ENCODE data around the gene MARK3. TPM values are rescaled to one million over a fixed set of nuclear protein-coding genes. Genes with fewer than 3 reads are reported as not detected.
A peak's percentile ranks its signal among the peaks of the same experiment; 100 is the strongest.

Gene MARK3
- total RNA-seq, 2 experiments from 2014 or later: 87.4 to 88.0 TPM

DNA sequence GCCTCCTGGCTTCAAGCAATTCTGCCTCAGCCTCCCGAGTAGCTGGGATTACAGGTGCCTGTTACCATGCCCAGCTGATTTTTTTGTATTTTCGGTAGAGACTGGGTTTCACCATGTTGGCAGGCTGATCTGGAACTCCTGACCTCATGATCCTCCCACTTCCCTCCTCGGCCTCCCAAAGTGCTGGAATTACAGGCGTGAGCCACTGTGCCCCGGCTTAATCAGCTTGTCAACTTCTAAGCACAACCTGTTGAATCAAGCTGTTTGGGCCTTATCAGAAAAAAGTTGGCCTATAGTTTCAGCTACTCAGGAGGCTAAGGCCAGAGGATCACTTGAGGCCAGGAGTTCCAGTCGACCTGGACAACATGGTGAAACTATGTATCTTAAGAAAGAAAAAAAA lies 7.9 kb downstream of the MARK3 start:
- Mint-ChIP-seq H3K4me1 (peaks cover 47% of the 10 kb centered on the region), H3K36me3 (peaks cover 6% of the 10 kb centered on the region), H3K27ac (no peak overlapping the region), H3K4me3 (no peak overlapping the region), H3K9me3 (no peaks in the 10 kb centered on the region), H3K27me3 (no peaks in the 10 kb centered on the region)
- POLR2A ChIA-PET: interaction anchor here (0.6 kb wide), 1 partner anchor 496 kb away, joined by 3 read pairs; no protein-coding TSS in a partner anchor
- ATAC-seq (ENCODE audit: low read depth) (no peak), DNase-seq (no peak)

DNA sequence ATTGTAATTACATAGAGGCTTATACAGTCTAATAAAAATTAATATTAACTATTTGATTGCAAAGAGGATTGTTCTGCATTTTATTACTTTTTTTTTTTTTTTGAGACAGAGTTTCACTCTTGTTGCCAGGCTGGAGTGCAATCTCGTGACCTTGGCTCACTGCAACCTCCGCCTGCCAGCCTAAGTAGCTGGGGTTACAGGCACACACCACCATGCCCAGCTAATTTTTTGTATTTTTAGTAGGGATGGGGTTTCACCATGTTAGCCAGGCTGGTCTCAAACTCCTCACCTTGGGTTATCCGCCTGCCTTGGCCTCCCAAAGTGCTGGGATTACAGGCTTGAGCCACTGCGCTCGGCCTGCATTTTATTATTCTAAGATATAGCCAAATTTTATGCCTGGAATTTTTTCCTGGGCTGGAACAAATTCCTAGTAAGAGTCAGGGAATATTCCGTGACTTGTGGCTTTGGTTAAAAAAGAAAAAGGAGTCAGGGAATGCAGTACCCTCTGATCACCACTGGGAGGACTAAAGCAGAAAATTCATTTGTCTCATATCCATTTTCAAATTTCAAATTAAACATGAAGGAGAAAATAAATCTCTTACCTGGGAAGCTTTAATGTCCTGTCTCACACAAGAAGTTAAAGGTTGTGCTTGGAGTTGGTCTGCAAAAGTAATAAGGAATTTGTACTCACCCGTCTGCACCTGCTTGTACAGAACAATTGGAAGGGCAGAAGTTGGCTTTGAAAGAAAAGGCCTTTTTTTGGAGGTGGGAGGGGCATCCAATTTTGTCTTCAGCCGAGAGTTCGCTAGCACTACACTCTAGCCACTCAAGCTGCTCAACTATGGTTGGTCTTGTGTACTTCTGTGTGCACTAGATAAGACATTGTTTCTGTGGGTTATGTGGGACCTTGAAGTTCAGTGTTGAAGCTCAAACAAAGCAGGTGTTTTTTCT lies 8.7 kb downstream of the MARK3 start:
- ATAC-seq (ENCODE audit: low read depth): no peak
- Mint-ChIP-seq H3K4me3 (peak overlapping the region; percentile 35), H3K4me1 (peaks cover 44% of the 10 kb centered on the region), H3K27me3 (no peaks in the 10 kb centered on the region), H3K36me3 (peaks cover 5% of the 10 kb centered on the region), H3K9me3 (no peaks in the 10 kb centered on the region), H3K27ac (peak overlapping the region; percentile 67)
- POLR2A ChIA-PET: interaction anchor here (0.6 to 0.7 kb wide), 2 partner anchors 49 to 61 kb away, joined by 3 to 4 read pairs; no protein-coding TSS in a partner anchor
- DNase-seq: no peak

DNA sequence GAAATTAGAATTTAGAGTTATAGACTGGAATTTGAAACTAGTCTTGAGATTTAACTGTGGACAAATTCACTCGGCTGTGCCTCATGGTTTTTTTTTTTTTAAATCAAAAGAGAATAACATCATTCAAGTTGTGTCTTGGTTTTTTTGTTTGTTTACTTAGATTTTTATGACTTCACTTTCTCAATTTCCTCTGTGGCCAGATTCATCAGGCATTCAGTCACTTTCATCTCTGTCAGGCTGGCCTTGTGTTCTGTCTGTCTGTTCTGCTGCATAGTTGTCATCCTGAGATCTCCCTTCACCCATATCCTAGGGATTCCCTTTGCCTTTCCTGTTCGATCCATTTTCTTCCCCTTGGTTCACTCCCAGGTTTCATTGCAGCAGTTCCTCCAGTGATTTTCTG lies 10.0 kb downstream of the MARK3 start:
- Mint-ChIP-seq H3K36me3 (peaks cover 5% of the 10 kb centered on the region), H3K27me3 (no peaks in the 10 kb centered on the region), H3K27ac (peak overlapping the region; percentile 21), H3K4me3 (peak overlapping the region; percentile 60), H3K4me1 (peaks cover 48% of the 10 kb centered on the region), H3K9me3 (no peaks in the 10 kb centered on the region)
- POLR2A ChIA-PET: interaction anchor here (2.1 kb wide), 1 partner anchor 10 kb away, joined by 4 read pairs; the partner anchor contains the start of gene MARK3
- peak; percentile 39 for ATAC-seq (ENCODE audit: low read depth)
- no peak for DNase-seq

DNA sequence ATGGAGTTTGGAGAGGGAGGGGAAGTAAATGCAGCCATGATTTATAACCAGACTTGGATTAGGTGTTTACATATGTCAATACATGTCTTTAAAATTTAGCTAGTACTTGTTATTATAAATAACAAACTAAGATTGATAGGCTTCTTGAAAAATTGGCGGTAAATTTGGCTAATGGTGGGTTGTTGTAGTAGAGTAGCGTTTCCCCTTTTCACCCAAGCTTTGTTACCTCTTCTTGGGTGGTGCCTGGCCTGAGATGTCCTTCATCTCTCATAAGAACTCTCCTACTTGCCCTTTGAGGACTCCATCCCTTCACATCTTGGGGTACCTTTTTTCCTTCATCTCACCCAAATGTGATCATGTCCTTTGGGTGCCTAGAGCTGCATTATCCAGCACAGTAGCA lies 11.2 kb downstream of the MARK3 start:
- H3K4me1 Mint-ChIP-seq: peaks cover 53% of the 10 kb centered on the region
- DNase-seq (no peak), ATAC-seq (ENCODE audit: low read depth) (no peak)
- no peak overlapping the region for H3K27ac Mint-ChIP-seq
- H3K36me3 Mint-ChIP-seq: peaks cover 5% of the 10 kb centered on the region
- POLR2A ChIA-PET: interaction anchor here (2.1 kb wide), 1 partner anchor 11 kb away, joined by 4 read pairs; the partner anchor contains the start of gene MARK3
- no peak overlapping the region for H3K4me3 Mint-ChIP-seq
- H3K27me3 Mint-ChIP-seq: no peaks in the 10 kb centered on the region
- no peaks in the 10 kb centered on the region for H3K9me3 Mint-ChIP-seq

DNA sequence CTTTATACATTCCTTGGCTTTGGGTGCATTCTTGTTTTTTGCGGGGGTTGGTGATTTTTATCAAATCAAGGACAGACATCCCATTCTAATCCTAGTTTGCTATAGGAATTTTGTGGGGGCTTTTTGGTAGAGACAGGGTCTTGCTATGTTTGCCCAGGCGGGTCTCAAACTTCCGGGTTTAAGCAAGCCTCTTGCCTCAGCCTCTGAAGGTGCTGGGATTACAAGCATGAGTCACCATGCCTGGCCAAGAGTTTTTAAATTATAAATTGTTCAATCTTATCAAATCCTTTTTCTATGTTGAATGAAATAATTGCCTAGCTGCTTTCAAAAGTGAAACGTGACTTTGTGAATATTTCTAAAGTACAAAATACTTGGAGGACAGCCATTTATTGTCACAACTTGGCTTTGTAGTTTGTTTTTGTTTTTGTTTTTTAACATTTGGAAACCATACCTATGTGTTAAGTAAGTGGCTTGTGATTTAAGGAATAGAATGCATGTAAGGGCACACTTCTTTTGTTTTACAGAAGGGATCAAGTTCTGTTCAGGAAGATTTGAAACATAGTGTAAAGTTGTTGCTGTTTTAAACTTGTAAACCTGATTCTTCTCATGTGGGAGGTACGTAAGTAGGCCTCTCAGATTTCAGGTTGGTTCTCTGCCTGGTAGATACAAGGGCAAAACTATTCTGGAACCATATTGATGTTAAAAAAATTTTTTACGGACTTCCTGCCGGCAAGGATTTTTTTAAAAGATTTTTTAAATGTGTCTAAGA lies 13.4 kb downstream of the MARK3 start:
- POLR2A ChIA-PET: no interaction called here
- Mint-ChIP-seq H3K9me3 (no peaks in the 10 kb centered on the region), H3K27me3 (no peaks in the 10 kb centered on the region), H3K4me1 (peaks cover 63% of the 10 kb centered on the region), H3K4me3 (no peak overlapping the region), H3K36me3 (peaks cover 5% of the 10 kb centered on the region), H3K27ac (no peak overlapping the region)
- no peak for DNase-seq
- no peak for ATAC-seq (ENCODE audit: low read depth)

DNA sequence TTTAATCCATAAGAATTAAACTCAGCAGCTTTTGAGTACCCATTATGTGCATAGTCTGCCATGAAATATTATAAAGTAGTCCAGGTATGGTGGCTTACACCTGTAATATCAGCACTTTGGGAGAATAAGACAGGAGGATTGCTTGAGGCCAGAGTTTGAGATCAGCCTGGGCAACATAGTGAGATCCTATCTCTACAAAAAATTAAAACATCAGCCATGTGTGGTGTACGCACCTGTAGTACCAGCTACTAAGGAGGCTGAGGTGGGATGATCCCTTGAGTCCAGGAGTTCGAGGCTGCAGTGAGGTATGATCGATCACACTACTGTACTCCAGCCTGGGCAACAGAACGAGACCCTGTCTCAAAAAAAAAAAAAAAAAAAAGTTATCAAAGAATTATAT lies 15.3 kb downstream of the MARK3 start:
- DNase-seq (no peak), ATAC-seq (ENCODE audit: low read depth) (no peak)
- H3K9me3 Mint-ChIP-seq: no peaks in the 10 kb centered on the region
- H3K4me1 Mint-ChIP-seq: peaks cover 56% of the 10 kb centered on the region
- H3K36me3 Mint-ChIP-seq: peaks cover 7% of the 10 kb centered on the region
- peak overlapping the region; percentile 2 for H3K27ac Mint-ChIP-seq
- no peaks in the 10 kb centered on the region for H3K27me3 Mint-ChIP-seq
- POLR2A ChIA-PET: interaction anchor here (0.7 kb wide), 1 partner anchor 12 kb away, joined by 5 read pairs; no protein-coding TSS in a partner anchor
- H3K4me3 Mint-ChIP-seq: no peak overlapping the region

DNA sequence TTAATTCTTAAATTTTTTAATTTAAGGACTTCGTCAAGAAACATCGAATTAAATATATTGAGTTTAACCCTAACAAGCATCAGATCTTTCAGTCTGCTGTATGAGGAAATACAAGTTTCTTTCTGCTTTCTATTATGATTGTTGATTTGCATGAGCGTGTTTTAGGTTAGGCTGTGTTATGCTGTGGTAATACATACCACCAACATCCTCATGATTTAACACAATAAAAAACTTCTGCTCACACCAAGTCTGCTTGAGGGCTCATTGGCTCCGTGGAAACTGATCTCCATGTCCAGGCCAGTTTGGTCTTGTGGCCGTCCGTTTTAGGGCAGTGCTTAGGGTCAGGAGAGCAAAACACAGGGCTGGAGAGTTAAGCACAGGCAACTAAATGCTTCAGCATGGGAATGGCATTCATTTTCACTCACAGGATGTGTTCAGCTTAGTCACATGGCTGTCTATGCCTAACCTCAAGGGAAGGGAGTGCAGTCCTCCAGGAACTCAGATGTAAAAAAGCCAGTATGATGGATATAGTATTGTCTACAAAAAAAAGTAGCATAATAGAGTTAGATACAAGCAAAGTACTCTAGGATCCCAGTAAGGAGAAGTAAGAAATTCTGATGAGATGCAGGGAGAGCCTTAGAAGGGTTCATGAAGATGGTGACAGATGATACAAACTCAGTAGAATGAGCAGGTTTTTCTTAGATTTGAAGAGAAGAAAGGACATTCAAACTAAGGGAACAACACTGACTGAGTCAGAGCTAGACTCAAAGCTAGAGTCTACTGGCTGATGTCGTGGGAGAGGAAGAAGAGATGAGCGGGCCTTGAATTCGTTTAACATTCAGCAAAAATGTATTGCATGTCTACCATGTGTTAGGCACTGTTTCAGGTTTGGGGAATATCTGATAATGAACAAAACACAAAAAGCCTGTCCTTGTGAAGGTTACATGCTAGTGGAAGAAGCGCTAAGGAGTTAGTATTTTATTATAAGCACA lies 16.3 kb downstream of the MARK3 start:
- peak overlapping the region; percentile 72 for H3K27ac Mint-ChIP-seq
- peaks cover 11% of the 10 kb centered on the region for H3K36me3 Mint-ChIP-seq
- peaks cover 46% of the 10 kb centered on the region for H3K4me1 Mint-ChIP-seq
- peak overlapping the region; percentile 36 for H3K4me3 Mint-ChIP-seq
- DNase-seq: peak; percentile 46
- H3K9me3 Mint-ChIP-seq: no peaks in the 10 kb centered on the region
- peak; percentile 79 for ATAC-seq (ENCODE audit: low read depth)
- H3K27me3 Mint-ChIP-seq: no peaks in the 10 kb centered on the region
- POLR2A ChIA-PET: no interaction called here

DNA sequence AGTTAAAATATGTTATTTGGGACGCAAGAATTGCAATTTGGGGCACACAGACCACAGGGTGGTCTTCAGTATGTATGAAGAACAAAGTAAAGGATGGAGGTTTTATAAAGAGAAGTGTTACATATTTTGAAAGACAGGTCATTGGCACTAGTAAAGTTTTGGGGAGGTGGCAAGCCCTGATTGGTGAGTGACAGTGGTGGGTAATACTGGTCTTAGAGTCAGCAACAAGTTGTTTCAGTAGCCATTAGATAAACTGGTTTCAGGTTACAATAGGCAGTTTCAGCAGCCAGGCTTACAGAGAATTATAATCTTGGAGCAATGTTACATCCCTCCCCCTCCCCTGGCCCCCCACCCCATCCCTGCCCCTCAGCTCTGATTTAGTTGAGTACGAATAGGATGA lies 17.5 kb downstream of the MARK3 start:
- Mint-ChIP-seq H3K4me3 (no peak overlapping the region), H3K4me1 (peaks cover 43% of the 10 kb centered on the region), H3K27ac (no peak overlapping the region), H3K9me3 (no peaks in the 10 kb centered on the region), H3K27me3 (no peaks in the 10 kb centered on the region), H3K36me3 (peaks cover 15% of the 10 kb centered on the region)
- POLR2A ChIA-PET: no interaction called here
- ATAC-seq (ENCODE audit: low read depth): no peak
- DNase-seq: no peak

DNA sequence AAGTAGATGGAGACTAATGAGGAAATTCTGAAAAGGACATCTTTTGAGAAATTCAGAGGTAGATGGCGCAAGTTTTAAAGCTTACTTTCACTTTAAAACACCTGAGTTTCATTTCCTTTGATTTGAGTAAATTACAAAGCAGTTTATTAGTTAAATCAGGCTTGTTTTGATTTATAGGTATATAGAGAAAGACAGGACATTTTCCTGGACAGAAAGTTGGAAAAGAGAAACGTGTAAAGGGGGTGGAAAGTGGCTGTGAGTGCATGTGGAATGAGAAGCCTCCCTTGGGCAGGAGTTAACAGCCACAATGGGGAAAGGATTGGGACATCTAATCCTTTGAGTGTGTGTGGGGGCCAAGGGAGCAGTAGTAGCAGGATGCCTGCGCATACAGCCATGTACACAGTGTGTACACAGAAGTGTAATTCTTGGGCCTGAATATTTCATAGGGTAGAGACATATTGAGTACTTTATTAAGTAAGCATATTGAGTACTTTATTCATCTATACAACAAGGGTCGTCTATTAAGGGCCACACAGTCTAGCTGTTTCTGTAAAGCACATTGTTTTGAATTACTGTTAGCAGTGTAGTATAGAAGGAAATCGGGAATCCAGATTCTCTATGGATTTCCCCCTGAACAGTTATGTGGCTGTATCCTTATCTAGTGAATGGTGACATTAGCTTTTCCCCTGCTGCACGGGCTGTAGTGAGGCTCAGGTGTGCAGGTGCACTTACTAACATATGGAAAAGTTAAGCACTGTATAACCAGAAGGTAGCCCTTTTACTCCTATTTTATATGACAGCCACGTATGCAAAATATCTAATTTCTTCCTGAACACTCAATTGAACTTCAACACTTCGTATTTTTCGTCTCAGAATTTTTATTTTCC lies 19.1 kb downstream of the MARK3 start:
- Mint-ChIP-seq H3K27ac (peak overlapping the region; percentile 52), H3K4me3 (peak overlapping the region; percentile 41), H3K4me1 (peaks cover 35% of the 10 kb centered on the region), H3K27me3 (no peaks in the 10 kb centered on the region), H3K9me3 (no peaks in the 10 kb centered on the region), H3K36me3 (peaks cover 19% of the 10 kb centered on the region)
- DNase-seq (no peak), ATAC-seq (ENCODE audit: low read depth) (no peak)
- POLR2A ChIA-PET: no interaction called here

DNA sequence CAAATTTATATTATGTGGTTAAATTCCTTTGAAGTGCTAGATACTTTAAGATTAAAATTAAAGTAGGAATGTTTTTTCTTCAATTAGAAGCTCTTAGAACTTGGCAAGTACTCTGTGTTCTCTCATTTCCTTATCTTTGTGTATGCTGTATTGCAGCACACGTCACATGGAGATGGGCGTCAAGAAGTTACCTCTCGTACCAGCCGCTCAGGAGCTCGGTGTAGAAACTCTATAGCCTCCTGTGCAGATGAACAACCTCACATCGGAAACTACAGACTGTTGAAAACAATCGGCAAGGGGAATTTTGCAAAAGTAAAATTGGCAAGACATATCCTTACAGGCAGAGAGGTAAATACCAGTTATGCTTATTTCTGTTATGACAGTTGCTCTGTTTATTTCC lies 19.7 kb downstream of the MARK3 start:
- Mint-ChIP-seq H3K9me3 (no peaks in the 10 kb centered on the region), H3K27me3 (no peaks in the 10 kb centered on the region), H3K4me1 (peaks cover 34% of the 10 kb centered on the region), H3K4me3 (no peak overlapping the region), H3K36me3 (peaks cover 19% of the 10 kb centered on the region), H3K27ac (no peak overlapping the region)
- ATAC-seq (ENCODE audit: low read depth) (no peak), DNase-seq (no peak)
- POLR2A ChIA-PET: no interaction called here

DNA sequence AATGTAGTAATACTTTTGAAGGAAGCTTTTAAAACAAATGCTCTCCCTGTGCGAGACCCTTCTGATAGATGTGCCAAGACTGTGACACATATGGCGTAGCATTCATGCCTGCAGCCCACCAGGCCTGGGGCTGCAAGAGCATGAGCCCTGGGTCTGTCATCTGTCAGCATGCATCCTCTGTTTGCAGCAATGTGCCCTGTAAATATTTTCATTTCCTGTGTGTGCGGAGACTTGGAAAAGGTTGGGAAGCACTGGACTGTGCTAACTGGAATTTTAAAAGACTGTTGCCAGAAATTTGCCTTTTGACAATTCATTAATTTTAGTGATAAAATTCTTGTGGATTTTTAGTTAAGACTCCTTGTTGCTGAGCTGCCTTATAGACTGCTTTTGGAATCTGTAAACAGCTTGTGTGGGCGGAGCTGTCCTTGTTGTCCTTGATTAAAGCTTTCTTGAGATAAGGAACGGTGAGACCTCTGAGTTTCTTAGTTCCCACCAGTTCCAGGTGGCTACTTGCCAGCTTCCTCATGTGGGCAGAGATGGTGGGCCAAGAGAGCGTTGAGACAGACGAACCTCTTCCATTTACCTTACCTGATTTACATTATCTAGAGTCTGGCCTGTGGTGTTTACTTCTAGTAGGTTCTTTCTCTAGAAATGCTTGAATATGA lies 23.4 kb downstream of the MARK3 start:
- Mint-ChIP-seq H3K27ac (no peak overlapping the region), H3K4me1 (peaks cover 8% of the 10 kb centered on the region), H3K9me3 (no peaks in the 10 kb centered on the region), H3K27me3 (no peaks in the 10 kb centered on the region), H3K36me3 (peaks cover 21% of the 10 kb centered on the region), H3K4me3 (no peak overlapping the region)
- POLR2A ChIA-PET: no interaction called here
- ATAC-seq (ENCODE audit: low read depth) (no peak), DNase-seq (no peak)
